ENCODE results near the gene PREX1.
"Not testable (repeated sequence)": the region's sequence is repeated elsewhere in the genome, so short reads cannot be mapped to it uniquely, and the experiment has no call there.

PREX1 gene

GRCh38 chr20:48847498-48848205 is 19.9 kb upstream of the PREX1 start:
- DNase-seq, result peak; percentile 19

DNA sequence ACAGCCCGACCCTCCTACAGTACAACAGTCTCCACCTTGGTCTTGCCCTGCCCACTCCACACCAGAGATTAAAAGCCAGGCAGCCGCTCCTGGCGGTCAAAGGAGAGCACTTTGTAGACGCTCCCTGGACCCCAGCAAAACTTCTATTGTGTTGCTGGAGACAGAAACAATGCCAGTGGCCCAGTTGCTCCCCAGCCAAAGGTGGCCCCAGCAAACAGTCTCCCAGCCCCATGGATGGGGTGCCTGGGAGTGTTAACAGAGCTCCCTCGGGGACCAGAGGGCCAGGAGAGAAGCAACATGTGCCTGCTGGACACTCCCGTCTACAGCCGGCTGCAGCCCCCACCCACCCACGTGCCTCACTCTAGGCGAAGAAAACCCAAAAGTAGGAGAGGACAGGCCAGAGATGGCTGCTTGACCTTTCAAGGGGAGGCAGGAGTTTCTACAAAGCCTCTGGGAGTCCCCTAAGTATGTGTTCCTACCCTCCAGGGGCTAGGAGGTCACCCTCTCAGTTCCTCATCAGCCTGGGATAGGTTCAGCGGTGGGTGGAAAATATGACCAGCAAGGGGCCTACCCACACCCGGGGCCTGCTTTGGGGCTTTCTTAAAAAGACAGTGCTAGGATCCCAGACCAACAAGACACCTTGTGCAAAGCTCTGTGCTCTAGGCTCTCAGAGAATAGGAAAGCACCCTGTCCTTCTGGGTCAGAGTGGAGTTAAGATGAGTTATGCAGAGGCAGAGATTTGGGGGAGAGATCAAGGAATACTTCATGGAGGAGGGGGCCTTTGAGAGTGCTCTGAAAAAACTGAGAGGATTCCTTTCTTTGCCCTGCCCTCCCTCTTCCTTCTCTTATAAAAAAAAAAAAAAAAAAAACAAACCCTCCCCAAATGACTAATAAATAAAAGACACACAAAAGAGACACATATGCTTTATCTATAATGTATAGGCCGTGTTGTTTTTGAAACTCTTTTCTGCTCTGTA is 19.0 kb upstream of the PREX1 start:
- DNase-seq, result peak; percentile 34

GRCh38 chr20:48845721-48846306 is 18.0 kb upstream of the PREX1 start:
- peak; percentile 63 for DNase-seq

GRCh38 chr20:48844996-48845395 is 17.2 kb upstream of the PREX1 start:
- peak; percentile 63 for DNase-seq

GRCh38 chr20:48843896-48844295 is 16.1 kb upstream of the PREX1 start:
- not testable (repeated sequence) for DNase-seq

DNA sequence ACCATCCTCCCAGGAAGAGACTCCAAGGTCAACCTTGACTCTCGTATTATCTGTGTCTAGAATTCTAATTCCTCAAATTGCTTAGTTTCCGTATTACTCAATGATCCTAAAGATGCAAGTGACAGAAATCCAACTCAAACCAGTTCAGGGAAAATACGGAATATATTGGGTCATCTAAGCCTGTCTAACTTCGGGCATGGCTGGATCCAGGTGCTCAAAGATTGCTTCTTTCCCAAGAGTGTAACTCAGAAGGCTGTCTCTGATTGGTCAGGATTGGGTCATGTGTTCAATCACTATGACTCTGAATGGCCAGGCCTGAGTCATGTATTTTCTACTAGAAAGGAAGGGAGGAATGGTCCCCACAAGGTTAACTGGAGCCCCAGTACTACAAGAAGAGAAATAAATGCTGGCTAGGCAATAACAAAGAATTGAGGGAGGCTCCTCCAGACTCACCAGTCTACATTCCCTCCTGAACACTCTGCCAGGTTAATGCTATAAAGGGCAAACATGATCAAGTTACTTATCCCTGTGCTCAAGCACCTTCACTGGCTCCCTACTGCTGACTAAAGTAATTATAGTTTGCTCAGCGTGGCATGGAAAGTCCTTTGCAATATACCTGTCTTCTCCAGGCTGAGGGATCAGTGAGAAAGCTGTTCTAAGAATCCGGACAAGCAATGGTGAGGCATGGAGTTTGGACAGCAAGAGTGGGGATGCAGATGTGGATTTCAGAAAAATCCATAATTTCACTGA is 15.4 kb upstream of the PREX1 start:
- no peak for DNase-seq

DNA sequence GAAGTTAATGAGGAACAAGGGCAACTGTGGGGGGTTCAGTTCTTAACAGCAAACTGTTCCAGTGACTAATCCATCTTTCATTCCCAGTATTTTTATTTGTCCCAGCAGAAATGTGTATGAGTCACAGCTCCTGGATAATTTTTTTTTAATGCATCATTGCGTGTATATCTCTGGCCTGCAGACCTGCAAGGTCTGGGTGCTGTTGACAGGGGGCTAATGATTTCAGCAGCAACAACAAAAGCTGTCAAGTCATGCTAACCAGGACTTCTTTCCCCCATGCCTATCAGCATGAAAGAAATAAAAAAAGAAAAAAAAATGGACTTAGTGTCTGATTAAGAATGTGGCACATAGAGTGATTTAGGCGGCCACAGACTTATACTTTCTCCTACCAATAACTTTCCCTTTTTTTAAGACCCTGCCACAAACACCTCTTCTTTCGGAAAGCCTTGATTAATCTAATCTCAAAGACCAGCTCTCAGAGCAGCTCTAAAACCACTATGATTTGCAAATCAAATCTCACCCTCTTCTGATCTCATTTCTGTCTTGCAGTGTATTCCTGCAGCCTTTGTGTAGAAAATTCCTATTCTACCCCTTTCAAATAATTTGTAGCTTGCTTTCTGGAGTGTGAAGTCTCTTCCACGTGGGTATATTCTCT is 14.2 kb upstream of the PREX1 start:
- DNase-seq, result peak; percentile 95

GRCh38 chr20:48841196-48841874 is 13.5 kb upstream of the PREX1 start:
- DNase-seq, result no peak

GRCh38 chr20:48839154-48839917 is 11.5 kb upstream of the PREX1 start:
- DNase-seq, result no peak

DNA sequence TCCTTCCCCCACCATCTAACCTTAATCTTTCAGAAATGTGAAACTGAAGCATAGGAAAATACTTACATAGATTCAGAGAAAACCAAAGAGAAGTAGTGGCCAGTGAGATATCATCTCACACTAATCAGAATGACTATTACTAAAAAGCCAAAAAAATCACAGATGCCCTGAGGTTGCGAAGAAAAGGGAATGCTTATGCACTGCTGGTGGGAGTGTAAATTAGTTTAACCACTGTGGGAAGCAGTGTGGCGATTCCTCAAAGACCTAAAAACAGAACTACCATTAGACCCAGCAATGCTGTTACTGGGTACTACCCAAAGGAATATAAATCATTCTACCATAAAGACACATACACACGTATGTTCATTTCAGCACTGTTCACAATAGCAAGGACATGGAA is 9.2 kb upstream of the PREX1 start:
- no peak for DNase-seq

DNA sequence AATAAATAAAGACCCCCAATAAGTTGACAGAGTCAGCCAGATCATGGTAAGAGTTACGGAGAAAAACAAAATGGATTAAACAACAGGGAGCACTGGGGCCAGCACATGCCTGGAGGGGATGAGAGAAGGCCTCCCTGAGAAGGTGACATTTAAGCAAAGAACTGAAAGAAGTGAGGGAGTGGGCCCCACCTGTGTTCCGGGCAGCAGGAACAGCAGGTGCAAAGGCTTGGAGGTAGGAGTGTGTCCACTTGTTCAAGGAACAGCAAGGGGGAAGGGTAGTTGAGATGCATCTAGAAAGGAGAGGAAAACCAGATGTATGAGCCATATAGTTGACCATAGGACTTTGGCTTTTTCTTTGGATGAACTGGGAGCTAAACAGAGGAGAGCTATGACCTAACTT is 7.6 kb upstream of the PREX1 start:
- DNase-seq, result no peak

GRCh38 chr20:48834278-48834677 is 6.5 kb upstream of the PREX1 start:
- DNase-seq, result no peak

- DNase-seq, result no peak
Observed at GRCh38 chr20:48832405-48832730, 4.6 kb upstream of the PREX1 start.

DNA sequence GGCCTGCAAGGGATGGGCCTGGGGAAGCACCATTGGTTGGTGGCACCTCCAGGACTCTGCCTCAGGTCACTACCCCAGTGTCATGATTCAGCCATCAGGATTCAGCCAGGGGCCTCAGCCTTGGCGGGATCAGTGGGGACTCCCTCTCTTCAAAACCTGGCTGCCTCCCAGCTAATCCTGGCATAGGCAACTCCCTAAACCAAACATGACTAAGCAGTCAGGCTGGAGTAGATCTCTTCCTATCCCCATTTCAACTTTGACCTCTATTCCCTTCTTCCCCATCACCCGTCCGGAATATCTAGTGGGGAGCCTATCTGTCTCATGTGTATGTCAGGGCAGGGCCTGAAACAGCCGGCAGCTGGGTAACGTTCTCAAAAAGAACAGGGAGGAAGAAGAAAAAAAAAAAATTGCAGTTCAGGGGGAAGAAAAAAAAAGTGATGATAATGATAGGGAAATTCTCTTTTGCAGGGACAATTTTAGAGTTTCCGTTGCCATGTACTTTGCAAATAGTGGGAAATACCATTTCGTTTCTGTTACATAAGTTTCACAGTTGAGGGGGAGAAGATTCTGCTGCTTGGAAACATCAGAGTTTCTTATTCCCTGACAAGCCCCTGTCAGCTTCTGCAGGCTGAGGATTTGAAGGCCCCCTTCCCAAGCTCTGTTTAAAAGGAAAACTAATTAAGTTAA is 4.1 kb upstream of the PREX1 start:
- peak; percentile 70 for DNase-seq

DNA sequence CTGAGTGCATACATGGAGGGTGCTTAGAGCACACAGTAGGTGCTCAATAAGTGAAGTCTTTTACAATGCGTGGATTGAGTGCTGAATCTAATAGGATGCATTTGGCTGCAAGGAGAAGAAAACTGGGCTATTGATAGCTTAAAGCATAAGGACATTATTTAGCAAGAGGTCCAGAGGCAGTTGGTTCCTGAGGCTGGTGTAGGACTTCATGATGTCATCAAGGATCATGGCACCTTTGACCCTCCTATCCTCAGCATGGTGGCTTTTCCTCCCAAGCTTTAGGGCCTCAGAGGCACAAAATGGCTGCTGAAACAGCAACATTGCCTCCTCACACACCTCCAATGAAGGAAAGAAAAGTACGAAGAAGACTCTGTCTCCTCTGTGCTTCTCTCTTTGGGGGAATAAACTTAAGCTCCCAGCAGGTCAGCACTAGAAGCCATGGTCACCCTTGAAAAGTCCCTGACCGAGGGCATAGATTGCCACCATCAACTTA is 3.1 kb upstream of the PREX1 start:
- no peak for DNase-seq

GRCh38 chr20:48829940-48830339 is 2.1 kb upstream of the PREX1 start:
- no peak for DNase-seq

DNA sequence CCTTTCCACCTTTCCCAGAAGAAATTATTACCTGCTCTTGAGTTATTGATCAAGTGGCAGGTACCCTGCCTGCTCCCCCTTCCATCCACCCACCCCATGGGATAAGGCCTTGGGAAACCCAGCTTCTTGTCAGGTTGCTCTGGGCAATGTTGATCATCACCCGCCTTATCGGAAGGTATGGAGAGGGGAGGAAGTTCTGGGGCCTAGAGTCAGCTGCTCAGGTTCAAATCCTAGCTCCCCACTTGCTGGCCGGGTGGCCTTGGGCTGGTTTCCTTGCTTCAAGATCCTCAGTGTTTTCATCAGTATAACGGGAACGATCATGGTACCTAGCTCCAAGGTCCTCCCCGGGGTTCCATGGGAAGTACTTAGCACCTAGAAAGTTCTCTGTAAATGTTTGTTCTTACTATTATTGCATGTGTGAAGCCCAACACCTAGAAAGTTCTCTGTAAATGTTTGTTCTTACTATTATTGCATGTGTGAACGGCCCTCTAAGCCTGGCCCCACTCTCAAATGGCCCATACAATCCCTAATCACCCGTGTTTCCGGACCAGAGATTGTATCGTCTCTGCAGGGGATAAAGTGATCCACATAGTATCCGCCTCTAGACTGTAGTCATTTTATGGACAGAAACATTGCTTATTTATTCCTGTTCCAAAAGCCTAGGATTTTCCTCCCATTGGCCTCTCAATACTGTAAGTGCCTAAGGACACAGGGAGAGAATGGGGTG is 1.1 kb upstream of the PREX1 start:
- DNase-seq, result no peak

DNA sequence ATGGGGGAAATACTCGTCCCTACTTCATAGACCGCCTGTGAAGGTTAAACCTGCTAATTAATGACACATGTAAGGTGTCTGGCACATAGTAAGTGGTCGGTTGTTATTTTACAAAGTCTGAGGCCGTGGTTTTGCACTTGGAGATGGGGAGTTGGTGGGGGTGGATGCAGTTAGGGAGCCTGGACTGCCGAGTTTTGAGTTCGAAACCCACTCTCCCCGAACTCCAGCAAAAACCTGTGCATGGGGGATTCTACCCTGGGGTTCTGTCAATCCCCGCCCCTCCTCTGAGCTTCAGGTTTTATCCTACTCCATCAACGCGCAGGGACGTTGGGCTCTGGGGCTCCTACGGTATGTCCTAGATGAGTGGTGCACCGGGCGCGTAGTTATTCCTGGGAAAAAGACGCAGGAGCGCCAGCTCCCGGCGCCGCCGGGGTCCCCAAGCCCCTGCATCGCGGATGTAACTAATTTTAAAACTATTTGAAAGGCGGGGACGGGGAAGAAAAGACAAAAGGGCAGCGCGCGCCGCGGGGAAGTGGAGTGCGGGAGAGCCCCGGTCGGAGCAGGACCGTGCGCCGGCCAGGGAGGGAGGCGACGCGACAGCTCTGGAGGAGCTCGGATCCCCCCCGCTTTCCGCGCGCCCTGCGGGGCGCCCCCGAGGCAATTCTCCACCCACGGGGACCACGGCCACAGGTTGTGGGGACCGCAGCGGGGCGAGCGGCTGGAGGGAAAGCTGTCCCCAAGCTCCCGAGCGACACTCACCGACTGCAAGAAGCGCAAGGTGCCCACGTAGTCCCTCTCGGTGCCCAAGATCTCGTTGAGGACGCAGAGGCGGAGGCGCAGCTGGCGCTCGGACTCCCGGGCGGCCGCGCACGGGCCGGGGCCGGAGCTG is 672 bp downstream of the PREX1 start:
- DNase-seq, result peak; percentile 44

GRCh38 chr20:48826480-48826879 is 1.3 kb downstream of the PREX1 start:
- DNase-seq, result not testable (repeated sequence)

Data from fibroblast of skin of right biceps (primary cell).